Measurements from ENCODE around the gene DNAJA2.
"Not testable (repeated sequence)": the region's sequence is repeated elsewhere in the genome, so short reads cannot be mapped to it uniquely, and the experiment has no call there.

DNAJA2 gene

GRCh38 chr16:46975908-46976470 lies 2.5 kb upstream of the DNAJA2 start:
- DNase-seq (ENCODE audit: low spot score), result no peak

GRCh38 chr16:46975165-46975564 lies 1.7 kb upstream of the DNAJA2 start:
- DNase-seq (ENCODE audit: low spot score), result no peak

GRCh38 chr16:46974352-46974751 lies 878 bp upstream of the DNAJA2 start:
- peak; percentile 66 for DNase-seq (ENCODE audit: low spot score)

DNA sequence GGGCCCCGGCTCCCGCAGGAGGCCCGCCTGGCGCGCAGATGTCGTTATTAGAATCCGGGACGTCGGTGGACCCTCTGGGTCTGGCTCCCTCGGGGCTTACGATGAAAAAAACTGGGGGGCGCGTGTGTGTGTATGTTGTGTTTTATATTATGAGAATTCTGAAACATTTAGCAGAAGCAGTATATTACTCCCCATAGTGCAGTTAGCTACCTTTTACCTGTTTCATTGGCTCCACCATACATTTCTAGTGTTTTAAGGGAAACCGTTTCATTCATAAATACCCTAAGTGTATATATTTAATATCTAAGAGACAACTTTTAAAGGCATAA lies 486 bp upstream of the DNAJA2 start:
- DNase-seq (ENCODE audit: low spot score), result no peak

GRCh38 chr16:46972429-46973206 lies 856 bp downstream of the DNAJA2 start:
- DNase-seq (ENCODE audit: low spot score), result peak; percentile 40

DNA sequence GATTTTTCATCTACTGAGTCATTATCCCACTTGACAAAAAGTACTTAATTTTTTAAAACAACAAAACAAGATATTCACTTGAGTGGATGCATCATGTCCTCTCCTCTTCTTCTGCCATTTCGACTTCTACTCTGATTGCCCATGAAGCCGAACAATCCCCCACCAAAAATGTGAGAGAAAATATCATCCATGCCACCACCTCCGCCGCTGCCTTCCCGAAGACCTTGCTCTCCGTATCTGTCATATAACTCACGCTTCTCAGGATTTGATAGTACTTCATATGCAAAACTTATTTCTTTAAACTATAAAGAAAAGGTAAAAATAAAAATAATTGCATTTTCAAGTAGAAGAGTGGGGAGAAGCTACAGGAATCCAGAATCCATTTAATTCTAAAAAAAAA lies 2.2 kb downstream of the DNAJA2 start:
- DNase-seq (ENCODE audit: low spot score), result no peak

- no peak for DNase-seq (ENCODE audit: low spot score)
Measured at GRCh38 chr16:46970089-46970488, 3.4 kb downstream of the DNAJA2 start.

GRCh38 chr16:46968063-46968435 lies 5.4 kb downstream of the DNAJA2 start:
- DNase-seq (ENCODE audit: low spot score), result no peak

GRCh38 chr16:46962629-46963028 lies 10.8 kb downstream of the DNAJA2 start:
- DNase-seq (ENCODE audit: low spot score), result no peak

GRCh38 chr16:46961373-46962353 lies 11.8 kb downstream of the DNAJA2 start:
- DNase-seq (ENCODE audit: low spot score), result no peak

GRCh38 chr16:46954562-46954961 lies 18.9 kb downstream of the DNAJA2 start:
- DNase-seq (ENCODE audit: low spot score), result no peak

DNA sequence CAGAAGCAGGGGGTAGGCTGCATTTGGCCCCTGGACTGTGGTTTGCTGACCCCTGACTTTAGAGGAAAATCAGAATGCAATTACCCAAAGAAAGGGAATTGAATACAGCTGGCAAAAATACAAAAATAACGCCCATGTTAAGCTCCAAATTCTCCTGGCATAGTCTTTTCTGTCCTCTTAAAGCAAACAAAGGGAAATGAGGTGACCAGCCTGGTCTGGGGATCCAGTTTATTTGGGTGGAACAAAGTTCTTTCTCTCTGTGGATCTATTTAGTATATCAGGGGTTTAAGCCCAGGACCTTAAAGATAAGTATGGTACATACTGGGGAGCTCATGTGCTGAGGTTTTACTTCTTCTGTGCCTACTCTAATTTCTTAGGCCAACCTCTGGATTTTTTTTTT lies 23.5 kb downstream of the DNAJA2 start:
- no peak for DNase-seq (ENCODE audit: low spot score)

DNA sequence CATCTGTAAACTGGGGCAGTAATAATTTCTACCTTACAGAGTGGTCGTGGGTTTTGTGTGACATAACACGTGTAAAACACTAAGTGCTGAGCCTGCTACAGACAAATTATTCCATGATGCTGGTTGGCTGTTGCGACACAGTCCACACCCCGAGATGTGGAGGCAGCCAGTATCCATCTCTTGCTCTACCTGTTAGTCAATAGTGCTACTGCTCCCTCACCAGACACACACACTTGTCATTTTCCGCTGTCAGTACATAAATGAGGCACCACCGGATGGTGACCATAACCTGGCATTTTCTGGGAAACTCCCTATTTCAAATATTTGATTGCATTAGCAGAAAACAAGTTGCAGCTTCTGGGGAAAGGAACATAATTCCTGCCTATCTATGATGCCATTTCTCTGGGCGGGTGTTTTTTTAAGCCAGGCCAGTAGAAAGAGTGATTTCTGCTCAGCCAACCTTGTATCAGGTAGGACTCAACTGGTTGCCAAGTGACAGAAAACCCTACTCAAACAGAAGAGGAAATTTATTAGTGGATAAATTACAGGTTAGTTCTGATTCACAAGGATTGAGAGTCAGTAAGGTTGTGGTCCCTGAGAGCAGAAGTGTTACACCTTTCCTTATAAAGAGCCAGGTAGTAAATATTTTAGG lies 24.1 kb downstream of the DNAJA2 start:
- no peak for DNase-seq (ENCODE audit: low spot score)

GRCh38 chr16:46948548-46949166 lies 24.8 kb downstream of the DNAJA2 start:
- DNase-seq (ENCODE audit: low spot score), result no peak

- DNase-seq (ENCODE audit: low spot score), result peak; percentile 44
Measured at GRCh38 chr16:46947900-46948547, 25.4 kb downstream of the DNAJA2 start.

DNA sequence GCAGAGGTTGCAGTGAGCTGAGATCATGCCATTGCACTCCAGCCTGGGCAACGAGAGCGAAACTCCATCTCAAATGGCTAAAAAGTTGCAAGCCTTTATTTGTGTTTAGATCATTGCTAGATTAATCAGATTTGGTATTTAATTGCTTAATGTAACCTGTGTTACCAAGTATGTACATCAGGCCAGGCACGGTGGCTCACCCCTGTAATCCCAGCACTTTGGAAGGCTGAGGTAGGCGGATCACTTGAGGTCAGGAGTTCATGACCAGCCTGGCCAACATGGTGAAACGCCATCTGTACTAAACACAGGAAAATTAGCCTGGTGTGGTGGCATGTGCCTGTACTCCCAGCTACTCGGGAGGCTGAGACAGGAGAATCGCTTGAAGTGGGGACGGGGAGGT lies 28.8 kb downstream of the DNAJA2 start:
- not testable (repeated sequence) for DNase-seq (ENCODE audit: low spot score)

GRCh38 chr16:46937536-46937935 lies 35.9 kb downstream of the DNAJA2 start:
- DNase-seq (ENCODE audit: low spot score), result no peak

- no peak for DNase-seq (ENCODE audit: low spot score)
Measured at GRCh38 chr16:46932802-46933201, 40.7 kb downstream of the DNAJA2 start.

GRCh38 chr16:46930861-46931260 lies 42.6 kb downstream of the DNAJA2 start:
- no peak for DNase-seq (ENCODE audit: low spot score)

GRCh38 chr16:46929378-46930332 lies 43.8 kb downstream of the DNAJA2 start:
- DNase-seq (ENCODE audit: low spot score), result peak; percentile 42

Data from SK-N-DZ (cell line).